Putamen (tissue), 1 donor: ENCODE results near the gene FGF14.
"Not testable (repeated sequence)": the region's sequence is repeated elsewhere in the genome, so short reads cannot be mapped to it uniquely, and the experiment has no call there.

Experiments used
- DNase-seq: peaks from one replicate; pipeline ENCODE4 v3.0.0-alpha.2; 2016; ENCODE audit warnings: low spot score

FGF14 gene

DNA sequence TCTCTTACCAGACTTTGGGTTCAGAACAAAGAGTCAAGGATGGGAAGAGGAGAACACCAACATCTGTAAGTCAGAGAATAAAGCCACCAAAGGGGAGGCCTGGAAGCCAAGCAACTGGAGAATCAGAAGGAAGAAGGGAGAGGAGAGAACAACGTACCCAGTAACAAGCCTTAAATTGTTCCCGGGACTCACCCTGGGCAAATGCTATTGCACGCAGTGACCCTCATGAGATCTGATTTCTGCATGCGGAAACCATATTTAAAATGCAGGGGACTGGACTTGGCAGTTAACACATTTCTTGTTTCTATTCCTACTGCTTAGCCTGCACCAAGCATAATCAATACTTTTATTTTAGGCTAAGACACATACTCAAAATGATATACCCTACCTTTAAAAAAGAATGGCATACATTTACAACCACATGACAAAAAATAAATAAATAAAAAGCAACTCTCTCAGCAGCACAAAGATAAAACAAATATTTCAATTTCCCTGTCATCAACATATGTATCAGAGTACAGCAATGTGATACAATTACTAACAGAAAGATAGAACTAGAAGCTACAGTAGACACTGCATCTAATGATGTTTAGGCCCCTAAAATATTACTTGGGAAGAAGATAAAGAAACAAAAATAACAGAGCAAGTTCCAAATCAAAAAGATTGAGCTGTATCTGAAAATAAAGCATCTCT lies 534.8 kb downstream of the FGF14 start:
- no peak for DNase-seq

GRCh38 chr13:101858860-101859259 lies 543.0 kb downstream of the FGF14 start:
- no peak for DNase-seq

GRCh38 chr13:101846701-101847100 lies 555.1 kb downstream of the FGF14 start:
- DNase-seq, result no peak

DNA sequence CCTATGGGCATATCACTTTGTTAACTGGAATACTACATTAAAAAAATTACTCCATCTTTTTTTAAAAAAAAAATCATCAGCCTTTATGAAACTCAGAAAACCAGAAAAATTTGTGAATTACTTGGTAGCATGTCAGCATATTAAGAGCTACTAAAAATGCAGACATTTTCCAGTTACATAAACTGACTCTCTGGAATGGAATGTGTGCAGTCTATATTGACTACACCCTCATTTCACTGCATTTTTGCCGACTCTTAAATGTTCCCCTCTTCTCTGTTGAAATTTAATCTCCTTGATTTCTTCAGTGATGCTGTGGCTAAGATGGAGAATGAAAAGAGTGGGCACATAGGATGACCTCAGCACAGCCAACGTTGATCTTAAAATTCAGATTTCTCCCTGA lies 555.6 kb downstream of the FGF14 start:
- DNase-seq, result no peak

GRCh38 chr13:101845245-101846020 lies 556.4 kb downstream of the FGF14 start:
- DNase-seq, result no peak

- no peak for DNase-seq
These were observed 560.1 kb downstream of the FGF14 start for GRCh38 chr13:101841698-101842097.

- DNase-seq, result no peak
These were observed 563.5 kb downstream of the FGF14 start for GRCh38 chr13:101838323-101838722.

DNA sequence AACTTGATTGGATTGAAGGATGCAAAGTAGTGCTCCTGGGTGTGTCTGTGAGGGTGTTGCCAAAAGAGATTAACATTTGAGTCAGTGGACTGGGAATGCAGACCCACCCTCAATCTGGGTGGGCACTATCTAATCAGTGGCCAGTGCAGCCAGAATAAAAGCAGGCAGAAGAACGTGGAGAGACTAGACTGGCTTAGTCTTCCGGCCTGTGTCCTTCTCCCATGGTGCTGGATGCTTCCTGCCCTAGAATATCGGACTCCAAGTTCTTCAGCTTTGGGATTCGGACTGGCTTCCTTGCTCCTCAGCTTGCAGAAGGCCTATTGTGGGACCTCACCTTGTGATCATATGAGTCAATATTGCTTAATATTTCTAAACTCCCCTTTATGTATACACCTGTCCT lies 564.1 kb downstream of the FGF14 start:
- not testable (repeated sequence) for DNase-seq

DNA sequence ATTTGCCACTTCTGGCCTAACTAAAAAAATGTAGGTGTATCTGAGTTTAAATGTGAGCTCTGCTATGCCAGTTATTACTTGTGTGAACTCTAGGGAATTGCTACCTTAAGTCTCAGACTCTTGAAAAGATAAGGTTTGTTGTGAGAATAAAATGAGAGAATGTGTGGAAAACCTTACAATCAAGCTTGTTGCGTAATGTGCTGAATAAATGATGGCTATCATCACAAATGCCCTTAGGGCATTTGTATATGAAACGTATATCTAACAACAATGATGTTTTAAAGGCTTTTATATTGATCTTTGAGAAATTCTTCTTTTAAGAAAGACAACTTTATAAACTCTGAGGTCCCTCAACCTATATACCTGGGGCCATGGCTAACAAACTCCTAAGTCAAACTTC lies 564.6 kb downstream of the FGF14 start:
- DNase-seq, result no peak

DNA sequence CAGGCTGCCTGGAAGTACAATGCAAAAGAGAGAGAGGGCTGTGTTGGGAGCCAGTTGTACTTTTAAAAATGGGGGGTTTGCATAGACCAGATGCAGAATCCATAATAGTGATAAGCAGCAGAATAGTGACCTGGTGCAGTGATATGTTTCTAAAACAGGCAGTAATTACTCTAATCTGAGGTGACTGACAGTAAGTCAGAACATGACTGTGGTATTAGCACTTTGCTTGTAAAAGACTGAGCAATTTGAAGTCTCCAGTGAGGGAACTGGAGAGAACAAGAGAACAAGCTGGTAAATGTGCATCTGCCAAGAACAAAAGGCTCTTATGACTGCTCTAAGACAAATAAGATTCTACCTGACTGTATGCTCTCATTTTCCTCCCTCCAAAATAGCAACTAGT lies 565.9 kb downstream of the FGF14 start:
- no peak for DNase-seq

GRCh38 chr13:101833671-101834070 lies 568.2 kb downstream of the FGF14 start:
- no peak for DNase-seq

- no peak for DNase-seq
These were observed 571.8 kb downstream of the FGF14 start for GRCh38 chr13:101830035-101830434.

DNA sequence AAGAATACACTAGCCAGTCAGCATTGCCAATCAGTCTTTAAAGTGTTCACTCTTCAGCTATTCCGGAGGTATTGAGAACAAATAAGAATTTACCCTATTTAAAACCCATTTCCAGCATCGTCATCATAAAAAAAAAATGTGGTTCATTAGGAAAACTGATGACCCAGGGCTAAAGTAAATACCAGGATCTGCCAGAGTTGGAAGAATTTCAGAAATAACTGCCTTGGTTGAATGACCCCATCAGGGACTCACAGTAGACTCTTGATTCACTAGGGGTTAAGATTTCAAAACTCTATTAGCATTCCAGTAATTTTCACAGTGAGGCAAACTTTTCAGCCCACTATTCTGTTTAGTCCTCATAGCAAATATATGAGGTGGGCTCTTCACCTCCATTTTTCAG lies 572.4 kb downstream of the FGF14 start:
- DNase-seq, result no peak

DNA sequence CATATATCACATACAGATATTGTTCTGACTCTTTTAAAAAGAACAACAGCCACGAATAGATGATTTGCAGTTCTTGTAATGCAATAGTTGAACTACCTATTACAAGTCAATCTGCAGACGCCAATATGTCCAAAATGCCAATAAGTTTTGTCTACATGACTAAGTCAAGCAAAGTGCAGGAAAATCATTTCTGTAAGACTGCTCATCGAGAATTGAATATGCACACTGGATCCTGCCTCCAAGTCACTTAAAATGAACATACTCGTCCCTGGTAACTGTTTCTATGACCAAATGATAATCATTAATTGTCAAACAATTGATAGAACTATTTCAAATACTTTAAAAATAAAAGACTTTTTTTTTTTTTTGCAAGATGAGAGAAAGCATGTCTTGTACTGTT lies 573.7 kb downstream of the FGF14 start:
- no peak for DNase-seq

- DNase-seq, result no peak
These were observed 584.0 kb downstream of the FGF14 start for GRCh38 chr13:101817898-101818297.

DNA sequence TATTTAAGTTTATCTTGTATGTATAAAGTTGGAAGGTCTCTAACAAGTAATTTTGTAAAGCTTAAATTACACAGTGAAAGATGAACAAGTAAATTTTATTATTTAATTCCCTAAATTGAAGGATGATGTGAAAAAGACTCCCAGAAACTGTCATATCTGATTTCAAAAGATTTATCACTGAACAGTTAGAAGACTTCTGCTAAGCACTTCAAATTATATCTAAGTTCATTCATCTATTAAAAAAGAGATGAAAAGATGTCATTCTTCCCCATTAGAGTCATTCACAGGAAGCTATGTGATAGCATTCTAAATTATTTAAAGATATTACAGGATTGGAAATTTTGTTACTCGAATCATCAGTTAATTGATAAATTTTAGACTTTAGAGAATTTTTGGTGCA lies 590.0 kb downstream of the FGF14 start:
- no peak for DNase-seq

DNA sequence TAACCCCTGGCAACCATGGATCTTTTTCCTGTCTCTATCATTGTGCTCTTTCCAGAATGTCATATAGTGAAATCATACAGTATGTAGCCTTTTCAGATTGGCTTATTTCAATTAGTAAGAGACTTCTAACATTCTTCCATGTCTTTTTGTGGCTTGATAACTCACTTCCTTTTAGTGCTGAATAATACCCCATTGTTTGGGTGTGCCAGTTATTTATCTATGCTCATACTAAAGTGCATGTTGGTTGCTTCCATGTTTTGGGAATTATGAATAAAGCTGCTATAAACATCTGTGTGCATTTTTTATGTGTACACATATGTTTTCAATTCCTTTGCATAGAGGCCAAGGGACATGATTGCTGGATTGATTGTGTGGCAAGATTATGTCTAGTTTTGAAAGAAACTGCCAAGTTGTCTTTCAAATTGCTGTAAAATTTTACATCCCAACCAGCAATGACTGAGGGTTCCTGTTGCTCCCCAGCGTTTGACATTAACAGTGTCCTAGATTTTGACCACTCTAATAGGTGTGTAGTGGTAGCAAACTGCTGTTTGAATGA lies 590.5 kb downstream of the FGF14 start:
- no peak for DNase-seq

- no peak for DNase-seq
These were observed 602.7 kb downstream of the FGF14 start for GRCh38 chr13:101799196-101799595.

DNA sequence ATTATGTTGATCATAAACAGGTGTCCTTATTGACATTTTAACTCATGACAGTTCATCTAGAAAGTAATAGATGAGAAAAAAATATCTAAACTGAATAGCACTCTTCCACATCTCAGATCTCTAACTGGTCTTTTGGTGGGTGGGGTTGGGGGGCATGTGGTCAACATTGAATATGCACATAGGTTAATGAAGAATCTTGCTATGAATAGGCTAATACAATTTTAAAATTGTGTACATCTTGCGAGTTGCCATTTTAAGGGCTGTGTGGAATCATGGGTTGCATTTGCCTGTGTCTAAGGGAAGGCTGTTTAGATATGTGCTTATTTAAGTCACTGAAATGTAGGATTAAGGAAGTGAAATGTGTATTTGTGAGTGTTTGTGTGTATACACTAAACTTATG lies 603.4 kb downstream of the FGF14 start:
- no peak for DNase-seq

DNA sequence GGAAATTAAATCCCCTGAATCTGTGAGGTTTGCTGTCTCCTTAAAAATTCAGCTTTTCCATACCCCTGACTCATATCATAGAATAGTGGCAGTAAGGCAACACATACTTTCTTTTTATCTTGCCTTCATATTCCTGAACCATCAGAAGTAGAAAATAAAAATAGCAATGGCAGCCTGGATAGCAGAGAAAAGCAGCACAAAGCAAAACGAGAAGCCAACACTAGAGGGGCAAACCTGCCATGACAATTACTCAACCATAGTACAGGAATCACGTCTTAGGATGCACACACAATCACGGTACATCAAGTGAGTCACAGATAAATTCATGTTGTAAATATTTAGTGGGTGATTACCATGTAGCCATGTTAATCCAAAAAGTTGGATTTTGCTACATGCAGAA lies 606.4 kb downstream of the FGF14 start:
- DNase-seq, result no peak

DNA sequence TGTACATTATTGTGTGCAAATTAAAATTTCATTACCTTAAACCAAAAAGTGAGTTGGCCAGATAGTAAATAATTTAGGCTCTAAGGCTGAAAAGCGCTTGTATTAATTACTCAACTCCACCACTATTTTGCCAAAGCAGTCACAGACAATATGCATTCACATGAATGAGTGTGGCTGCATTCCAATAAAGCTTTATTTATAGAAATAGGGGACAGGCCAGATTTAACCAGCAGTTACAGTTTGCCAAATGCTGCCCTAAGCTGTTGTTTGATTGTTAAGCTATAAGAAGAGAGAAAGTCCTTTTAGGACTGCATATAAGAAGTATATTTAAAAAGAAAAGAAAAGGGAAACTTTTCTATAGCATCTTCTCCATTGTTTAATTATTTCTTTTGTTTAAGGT lies 606.8 kb downstream of the FGF14 start:
- DNase-seq, result no peak

GRCh38 chr13:101792189-101792588 lies 609.7 kb downstream of the FGF14 start:
- DNase-seq, result no peak

DNA sequence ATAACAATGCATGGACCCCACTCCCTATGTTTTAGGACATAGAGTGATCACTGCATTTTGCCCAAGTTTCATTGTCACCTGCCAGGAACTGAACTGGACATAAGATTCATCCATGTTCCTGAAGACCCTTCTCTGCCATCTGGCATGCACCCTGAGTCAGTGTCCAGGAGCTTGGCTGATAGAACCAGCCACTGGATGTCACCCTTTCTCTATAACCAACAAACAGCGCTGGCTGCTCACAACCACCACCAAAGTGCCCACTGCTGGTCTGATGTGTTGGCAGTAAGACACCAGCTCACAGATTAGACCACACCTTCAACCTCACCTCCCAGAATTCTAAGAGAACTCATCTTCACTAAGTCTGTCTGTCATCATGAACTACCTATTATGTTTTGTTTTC lies 616.0 kb downstream of the FGF14 start:
- peak; percentile 1 for DNase-seq
